Hepatocyte (in vitro differentiated cells): ENCODE data around the gene CRY1. TPM values are rescaled to one million over a fixed set of nuclear protein-coding genes. Genes with fewer than 3 reads are reported as not detected.

Experiments used
- DNase-seq: peaks from one replicate; pipeline ENCODE4 v3.0.0-alpha.2; 2016; ENCODE audit warnings: low spot score
- H2AFZ ChIP-seq: fragments of 200-600 bp; sonication (generic); 2 replicates; pipeline ENCODE4 v1.6.0; 2016; ENCODE audit warnings: antibody characterized with exemption, mild to moderate bottlenecking
- H3K27ac ChIP-seq: fragments of 200-600 bp; sonication (generic); 2 replicates; pipeline ENCODE4 v1.5.1; 2016; ENCODE audit warnings: mild to moderate bottlenecking
- H3K27me3 ChIP-seq: fragments of 200-600 bp; sonication (generic); 2 replicates; pipeline ENCODE4 v1.6.1; 2016
- H3K36me3 ChIP-seq: fragments of 200-600 bp; sonication (generic); replicated peaks from 2 replicates; pipeline ENCODE4 v1.5.1; 2016; ENCODE audit warnings: low read depth; ENCODE audit not compliant: insufficient read depth
- H3K4me1 ChIP-seq: fragments of 200-600 bp; sonication (generic); 2 replicates; pipeline ENCODE4 v1.5.1; 2016; ENCODE audit warnings: mild to moderate bottlenecking, moderate library complexity; ENCODE audit not compliant: insufficient read depth
- H3K4me2 ChIP-seq: fragments of 200-600 bp; sonication (generic); 2 replicates; pipeline ENCODE4 v1.6.0; 2016
- H3K4me3 ChIP-seq: fragments of 200-600 bp; sonication (generic); 2 replicates; pipeline ENCODE4 v1.5.1; 2016; ENCODE audit warnings: mild to moderate bottlenecking
- H3K79me2 ChIP-seq: fragments of 200-600 bp; sonication (generic); 2 replicates; pipeline ENCODE4 v1.6.0; 2017; ENCODE audit warnings: mild to moderate bottlenecking
- H3K9me2 ChIP-seq: fragments of 200-600 bp; sonication (generic); replicated peaks from 2 replicates; pipeline ENCODE4 v1.6.0; 2017; ENCODE audit warnings: mild to moderate bottlenecking; ENCODE audit not compliant: insufficient read depth
- H3K9me3 ChIP-seq: fragments of 200-600 bp; sonication (generic); 2 replicates; pipeline ENCODE4 v1.5.1; 2016; ENCODE audit warnings: low read depth, mild to moderate bottlenecking
- H4K20me1 ChIP-seq: fragments of 200-600 bp; sonication (generic); 2 replicates; pipeline ENCODE4 v1.6.0; 2016; ENCODE audit warnings: mild to moderate bottlenecking; ENCODE audit not compliant: insufficient read depth, poor library complexity, severe bottlenecking
- EZH2 ChIP-seq: fragments of 200-600 bp; sonication (generic); IDR thresholded peaks from 2 replicates; pipeline ENCODE4 v1.6.1; 2016; ENCODE audit warnings: antibody characterized with exemption, mild to moderate bottlenecking, borderline replicate concordance
- EZH2phosphoT487 ChIP-seq: fragments of 200-600 bp; sonication (generic); IDR thresholded peaks from one replicate; pipeline ENCODE4 v1.6.1; 2018; ENCODE audit warnings: antibody characterized with exemption, mild to moderate bottlenecking, low read depth, moderate library complexity; ENCODE audit not compliant: unreplicated experiment, severe bottlenecking
- WGBS: methylation state at CpG from one replicate; pipeline ENCODE4 v1.1.6; 2016; ENCODE audit warnings: low lambda C conversion rate; ENCODE audit errors: missing lambda C conversion rate; 5-methylcytosine and 5-hydroxymethylcytosine counted together
- polyA plus RNA-seq: library from polyadenylated mRNA; unstranded; fragments of >200 nt; fragmentation: Nextera tagmentation; extraction: Ambion mirVana; gene quantifications from 2 replicates; pipeline ENCODE4 v1.2.1, GENCODE V29; 2016
- total RNA-seq: library from RNA; depleted of rRNA; stranded (reverse); fragments of >200 nt; gene quantifications from 2 replicates; pipeline ENCODE4 v1.2.3, GENCODE V29; 2014
- TF ChIP-seq, protein P1 (sequence below): fragments of 200-600 bp; sonication (generic); IDR thresholded peaks from 2 replicates; pipeline ENCODE4 v1.5.1; 2016; ENCODE audit warnings: antibody characterized with exemption, mild to moderate bottlenecking; ENCODE audit not compliant: poor library complexity

The CRY1 gene
- total and polyA plus RNA-seq, 2 experiments from 2014 or later = 29.1 to 34.6 TPM

DNA sequence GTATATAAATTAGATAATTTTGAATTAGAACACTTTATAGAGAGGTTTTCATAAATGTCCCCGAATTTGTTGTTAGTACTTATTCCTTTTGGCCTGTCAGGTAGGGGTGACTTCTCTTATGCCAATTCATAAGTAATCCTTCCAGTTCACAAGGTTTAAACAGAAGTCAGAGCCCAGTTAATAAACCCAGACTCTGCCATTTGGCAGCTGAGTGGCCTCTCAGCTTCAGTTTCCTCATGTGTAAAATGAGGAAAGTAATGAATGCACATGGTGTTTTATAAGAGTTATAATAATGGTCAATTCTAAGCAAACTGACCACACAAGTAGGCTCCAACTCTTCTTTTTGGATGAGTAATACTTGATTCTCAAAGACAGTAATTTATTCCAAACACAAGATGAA lies 116.7 kb downstream of the CRY1 start:
- no peaks in the 10 kb centered on the region for H3K9me3 ChIP-seq
- TF ChIP-seq, protein P1, sequence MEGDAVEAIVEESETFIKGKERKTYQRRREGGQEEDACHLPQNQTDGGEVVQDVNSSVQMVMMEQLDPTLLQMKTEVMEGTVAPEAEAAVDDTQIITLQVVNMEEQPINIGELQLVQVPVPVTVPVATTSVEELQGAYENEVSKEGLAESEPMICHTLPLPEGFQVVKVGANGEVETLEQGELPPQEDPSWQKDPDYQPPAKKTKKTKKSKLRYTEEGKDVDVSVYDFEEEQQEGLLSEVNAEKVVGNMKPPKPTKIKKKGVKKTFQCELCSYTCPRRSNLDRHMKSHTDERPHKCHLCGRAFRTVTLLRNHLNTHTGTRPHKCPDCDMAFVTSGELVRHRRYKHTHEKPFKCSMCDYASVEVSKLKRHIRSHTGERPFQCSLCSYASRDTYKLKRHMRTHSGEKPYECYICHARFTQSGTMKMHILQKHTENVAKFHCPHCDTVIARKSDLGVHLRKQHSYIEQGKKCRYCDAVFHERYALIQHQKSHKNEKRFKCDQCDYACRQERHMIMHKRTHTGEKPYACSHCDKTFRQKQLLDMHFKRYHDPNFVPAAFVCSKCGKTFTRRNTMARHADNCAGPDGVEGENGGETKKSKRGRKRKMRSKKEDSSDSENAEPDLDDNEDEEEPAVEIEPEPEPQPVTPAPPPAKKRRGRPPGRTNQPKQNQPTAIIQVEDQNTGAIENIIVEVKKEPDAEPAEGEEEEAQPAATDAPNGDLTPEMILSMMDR = no peak
- TF ChIP-seq EZH2phosphoT487 = no peak
- TF ChIP-seq EZH2 = no peak
- no peak for DNase-seq
- H4K20me1 ChIP-seq = peaks cover 20% of the 10 kb centered on the region
- no peak overlapping the region for H3K4me3 ChIP-seq
- WGBS = 89% methylated on average over 1 of the region's 1 CpG
- peak overlapping the region; percentile 80 for H3K27ac ChIP-seq
- H2AFZ ChIP-seq = no peak overlapping the region
- peaks cover under 1% of the 10 kb centered on the region for H3K36me3 ChIP-seq
- H3K4me1 ChIP-seq = peaks cover 58% of the 10 kb centered on the region
- no peaks in the 10 kb centered on the region for H3K9me2 ChIP-seq
- peak overlapping the region; percentile 2 for H3K4me2 ChIP-seq
- H3K79me2 ChIP-seq = peaks cover 25% of the 10 kb centered on the region
- H3K27me3 ChIP-seq = no peaks in the 10 kb centered on the region

DNA sequence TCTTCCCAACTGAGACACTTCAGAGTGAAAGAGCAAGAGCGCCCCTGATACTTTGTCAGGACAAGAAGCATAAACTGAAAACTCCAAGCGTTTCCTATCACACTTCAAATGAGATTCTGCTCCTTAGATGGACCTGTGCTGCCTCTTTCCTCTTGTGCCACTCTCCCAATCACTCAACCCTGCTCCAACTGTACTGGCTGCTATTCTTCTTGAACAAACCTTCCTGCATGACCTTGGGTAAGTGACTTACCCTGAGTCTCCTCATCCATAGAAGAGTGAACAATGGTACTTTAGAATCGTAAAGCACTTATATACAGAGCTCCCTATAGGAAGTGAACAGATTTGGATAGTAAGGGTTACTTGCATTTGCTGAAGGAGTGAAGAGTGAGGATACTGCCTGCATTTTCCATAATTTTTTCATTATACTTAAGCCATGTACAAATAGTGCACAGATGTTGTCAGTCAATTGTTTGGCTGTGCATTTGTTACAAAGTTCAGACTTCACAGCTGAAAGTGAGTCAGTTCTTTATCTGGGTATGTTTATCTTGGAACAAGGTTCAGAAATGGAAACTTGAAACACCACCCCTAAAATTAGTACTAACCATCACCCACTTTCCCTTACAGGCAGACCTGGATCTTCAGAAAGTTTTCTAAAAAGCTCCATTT lies 117.2 kb downstream of the CRY1 start:
- peaks cover 27% of the 10 kb centered on the region for H3K79me2 ChIP-seq
- no peak overlapping the region for H2AFZ ChIP-seq
- no peaks in the 10 kb centered on the region for H3K9me2 ChIP-seq
- peak overlapping the region; percentile 2 for H3K4me2 ChIP-seq
- H3K4me3 ChIP-seq = no peak overlapping the region
- DNase-seq = peak; percentile 52
- peak overlapping the region; percentile 80 for H3K27ac ChIP-seq
- H3K9me3 ChIP-seq = no peaks in the 10 kb centered on the region
- peaks cover 58% of the 10 kb centered on the region for H3K4me1 ChIP-seq
- TF ChIP-seq EZH2phosphoT487 = no peak
- TF ChIP-seq EZH2 = no peak
- TF ChIP-seq, protein P1 = no peak
- peaks cover 25% of the 10 kb centered on the region for H4K20me1 ChIP-seq
- peaks cover 3% of the 10 kb centered on the region for H3K36me3 ChIP-seq
- 76% methylated on average over 3 of the region's 3 CpGs for WGBS
- no peaks in the 10 kb centered on the region for H3K27me3 ChIP-seq

DNA sequence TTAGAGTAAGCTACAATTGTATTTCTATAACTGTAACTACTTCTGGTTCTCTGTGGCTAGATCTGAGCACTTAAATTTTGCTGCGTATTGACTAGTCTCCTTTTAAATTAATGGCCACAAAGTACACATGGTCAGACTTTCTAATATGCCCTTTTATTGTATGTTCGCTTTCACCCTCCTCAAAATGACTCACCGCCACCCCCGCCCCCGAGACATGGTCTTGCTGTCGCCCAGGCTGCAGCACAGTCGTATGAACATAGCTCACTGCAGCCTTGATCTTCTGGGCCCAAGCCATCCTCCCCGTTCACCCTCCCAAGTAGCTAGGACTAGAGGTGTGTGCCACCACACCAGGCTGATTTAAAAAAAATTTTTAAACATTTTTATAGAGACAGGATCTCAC lies 118.3 kb downstream of the CRY1 start:
- Histone ChIP-seq H3K4me3 (no peak overlapping the region), H3K4me2 (no peak overlapping the region), H3K36me3 (peaks cover 3% of the 10 kb centered on the region), H3K4me1 (peaks cover 58% of the 10 kb centered on the region), H3K9me2 (no peaks in the 10 kb centered on the region), H4K20me1 (peaks cover 30% of the 10 kb centered on the region), H3K27ac (peak overlapping the region; percentile 80), H3K9me3 (no peaks in the 10 kb centered on the region), H3K27me3 (no peaks in the 10 kb centered on the region), H3K79me2 (peaks cover 36% of the 10 kb centered on the region), H2AFZ (no peak overlapping the region)
- 90% methylated on average over 8 of the region's 8 CpGs for WGBS
- DNase-seq = no peak
- TF ChIP-seq, protein P1 = no peak
- TF ChIP-seq EZH2phosphoT487 = no peak
- TF ChIP-seq EZH2 = no peak
